ENCODE measurements around the gene MLST8.

Gene MLST8

DNA sequence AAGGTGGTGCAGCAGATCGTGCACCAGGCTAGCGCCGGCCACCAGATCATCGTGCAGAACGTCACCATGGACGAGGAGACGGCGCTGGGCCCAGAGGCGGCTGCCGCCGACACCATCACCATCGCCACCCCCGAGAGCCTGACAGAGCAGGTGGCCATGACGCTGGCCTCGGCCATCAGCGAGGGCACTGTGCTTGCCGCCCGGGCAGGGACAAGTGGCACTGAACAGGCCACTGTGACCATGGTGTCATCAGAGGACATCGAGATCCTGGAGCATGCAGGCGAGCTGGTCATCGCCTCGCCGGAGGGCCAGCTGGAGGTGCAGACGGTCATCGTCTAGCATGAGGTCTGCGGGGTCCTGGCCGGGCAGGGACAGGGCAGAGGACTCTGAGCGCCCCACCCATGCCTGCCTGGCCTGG is 30.0 kb downstream of the MLST8 start:
- DNase-seq (no peak), ATAC-seq (ENCODE audit: insufficient read depth, low read depth) (no peak)
- Histone ChIP-seq H3K9me3 (ENCODE audit: insufficient read depth, low read length, severe bottlenecking) (no peaks in the 10 kb centered on the region), H3K36me3 (ENCODE audit: insufficient read depth, low read length) (peaks cover 84% of the 10 kb centered on the region), H3K79me2 (ENCODE audit: insufficient read depth, low read length) (no peaks in the 10 kb centered on the region), H4K20me1 (ENCODE audit: insufficient read depth, low read length) (peaks cover 43% of the 10 kb centered on the region), H3K9ac (ENCODE audit: low read depth, low read length) (no peak overlapping the region), H3K4me2 (ENCODE audit: insufficient read depth, low read length) (no peak overlapping the region), H3K27me3 (ENCODE audit: insufficient read depth, low read length, poor library complexity) (no peaks in the 10 kb centered on the region), H3K4me1 (ENCODE audit: insufficient read depth, low read length) (no peaks in the 10 kb centered on the region), H2AFZ (ENCODE audit: low read depth, low read length) (no peak overlapping the region), H3K27ac (ENCODE audit: low read length) (no peak overlapping the region), H3K4me3 (ENCODE audit: low read depth in 1 of 2, low read length in 2 of 2) (no peak overlapping the region)
- no peak for TF ChIP-seq EZH2 (IDR thresholded peaks at IDR 0.05; ENCODE audit: borderline replicate concordance, low read depth, low read length, severe bottlenecking)
- TF ChIP-seq CTCF (IDR thresholded peaks at IDR 0.05; ENCODE audit: borderline replicate concordance, extremely low read depth, low read length, poor library complexity, severe bottlenecking): no peak

DNA sequence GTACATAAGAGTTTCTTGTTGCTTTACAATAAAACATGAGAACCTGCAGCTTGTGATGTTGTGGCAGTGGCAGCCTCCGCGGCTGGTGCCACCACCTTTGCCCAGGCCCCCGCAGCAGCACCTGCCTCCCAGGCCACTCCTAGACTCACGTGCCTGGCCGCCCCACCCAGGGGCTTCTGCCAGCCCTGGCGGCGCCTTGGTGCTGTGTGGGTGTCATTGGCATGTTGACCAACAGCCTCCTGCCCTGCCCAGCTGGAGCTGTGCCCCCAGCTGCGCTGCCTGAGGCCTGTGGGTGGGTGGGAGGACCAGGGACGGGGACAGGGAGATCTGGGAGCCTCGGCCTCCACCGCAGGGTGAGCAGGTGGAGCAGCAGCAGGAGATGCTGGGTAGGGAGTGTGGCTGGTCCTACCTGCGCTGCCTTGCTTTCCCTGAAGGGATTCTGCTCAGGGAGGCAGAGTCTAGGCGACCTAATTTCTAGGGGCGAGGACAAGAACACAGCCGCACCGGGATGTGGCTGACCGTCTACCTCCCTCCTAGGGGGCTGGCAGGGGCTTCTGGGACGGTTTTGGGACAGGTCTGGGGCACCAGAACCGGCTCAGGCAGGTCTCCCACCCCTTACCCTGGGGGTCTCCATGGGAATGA is 30.6 kb downstream of the MLST8 start:
- TF ChIP-seq EZH2 (IDR thresholded peaks at IDR 0.05; ENCODE audit: borderline replicate concordance, low read depth, low read length, severe bottlenecking): no peak

DNA sequence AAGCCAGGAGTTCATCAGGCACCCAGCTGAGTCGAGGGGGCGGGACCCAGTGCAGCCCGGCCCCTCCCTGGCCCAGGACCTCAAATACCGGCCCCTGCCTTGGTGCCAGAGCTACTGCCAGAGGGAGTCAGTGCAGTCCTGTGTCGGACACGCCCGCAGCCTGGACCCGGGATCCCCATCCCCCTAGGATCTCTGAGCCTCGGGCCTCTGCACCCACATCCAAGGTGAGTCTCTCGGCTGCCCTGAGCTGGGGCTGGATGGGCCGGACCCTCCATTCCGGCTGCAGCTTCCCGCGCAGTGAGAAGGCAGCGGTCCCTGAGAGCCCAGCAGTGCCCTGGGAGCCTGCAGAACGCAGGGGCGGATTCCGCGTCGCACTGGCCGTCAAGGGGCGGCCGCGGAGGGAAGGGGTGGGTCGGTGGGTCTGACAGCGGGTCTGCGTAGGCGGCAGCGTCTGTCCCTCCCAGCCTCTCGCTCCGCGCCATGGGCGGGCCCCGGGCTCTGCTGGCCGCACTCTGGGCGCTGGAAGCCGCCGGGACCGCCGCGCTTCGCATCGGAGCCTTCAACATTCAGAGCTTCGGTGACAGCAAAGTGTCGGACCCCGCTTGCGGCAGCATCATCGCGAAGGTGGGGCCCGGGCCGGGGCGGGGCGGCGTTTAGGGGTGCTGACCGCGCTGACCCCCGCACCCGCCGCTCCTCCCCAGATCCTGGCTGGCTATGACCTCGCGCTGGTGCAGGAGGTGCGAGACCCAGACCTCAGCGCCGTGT is 31.3 kb downstream of the MLST8 start, which contains the start of gene DNASE1L2:
TSS of gene DNASE1L2 (plus strand) at position 108 of the 765 bp plus-strand sequence. CDS start at position 481, 373 bp downstream.
- Histone ChIP-seq H3K27me3 (ENCODE audit: insufficient read depth, low read length, poor library complexity) (no peaks in the 10 kb centered on the region), H2AFZ (ENCODE audit: low read depth, low read length) (no peak within 1 kb of the TSS), H3K4me2 (ENCODE audit: insufficient read depth, low read length) (no peak within 1 kb of the TSS), H3K4me1 (ENCODE audit: insufficient read depth, low read length) (no peaks in the 10 kb centered on the region), H3K36me3 (ENCODE audit: insufficient read depth, low read length) (peaks cover 71% of the 10 kb centered on the region), H3K79me2 (ENCODE audit: insufficient read depth, low read length) (no peaks in the 10 kb centered on the region), H4K20me1 (ENCODE audit: insufficient read depth, low read length) (peaks cover 32% of the 10 kb centered on the region), H3K9me3 (ENCODE audit: insufficient read depth, low read length, severe bottlenecking) (no peaks in the 10 kb centered on the region), H3K27ac (ENCODE audit: low read length) (no peak within 1 kb of the TSS), H3K9ac (ENCODE audit: low read depth, low read length) (no peak within 1 kb of the TSS), H3K4me3 (ENCODE audit: low read depth in 1 of 2, low read length in 2 of 2) (no peak within 1 kb of the TSS)
- TF ChIP-seq EZH2 (IDR thresholded peaks at IDR 0.05; ENCODE audit: borderline replicate concordance, low read depth, low read length, severe bottlenecking) (no peak), CTCF (IDR thresholded peaks at IDR 0.05; ENCODE audit: borderline replicate concordance, extremely low read depth, low read length, poor library complexity, severe bottlenecking) (no peak)
- ATAC-seq (ENCODE audit: insufficient read depth, low read depth): peak; percentile 18; the same call in 2 of the 3 replicates
- DNase-seq: no peak

More for the DNA sequence above, 30.6 kb downstream of the MLST8 start:
- no peaks in the 10 kb centered on the region for H3K79me2 ChIP-seq (ENCODE audit: insufficient read depth, low read length)
- H2AFZ ChIP-seq (ENCODE audit: low read depth, low read length): no peak overlapping the region
- H3K27me3 ChIP-seq (ENCODE audit: insufficient read depth, low read length, poor library complexity): no peaks in the 10 kb centered on the region
- no peak overlapping the region for H3K4me3 ChIP-seq (ENCODE audit: low read depth in 1 of 2, low read length in 2 of 2)
- no peak overlapping the region for H3K27ac ChIP-seq (ENCODE audit: low read length)
- H3K4me1 ChIP-seq (ENCODE audit: insufficient read depth, low read length): no peaks in the 10 kb centered on the region
- no peak for DNase-seq
- H4K20me1 ChIP-seq (ENCODE audit: insufficient read depth, low read length): peaks cover 39% of the 10 kb centered on the region
- no peak overlapping the region for H3K9ac ChIP-seq (ENCODE audit: low read depth, low read length)
- no peaks in the 10 kb centered on the region for H3K9me3 ChIP-seq (ENCODE audit: insufficient read depth, low read length, severe bottlenecking)
- H3K36me3 ChIP-seq (ENCODE audit: insufficient read depth, low read length): peaks cover 78% of the 10 kb centered on the region
- no peak overlapping the region for H3K4me2 ChIP-seq (ENCODE audit: insufficient read depth, low read length)
- peak; percentile 10; the same call in 2 of the 3 replicates for ATAC-seq (ENCODE audit: insufficient read depth, low read depth)

- Histone ChIP-seq H3K36me3 (ENCODE audit: insufficient read depth, low read length) (peaks cover 67% of the 10 kb centered on the region), H4K20me1 (ENCODE audit: insufficient read depth, low read length) (peaks cover 32% of the 10 kb centered on the region), H3K4me3 (ENCODE audit: low read depth in 1 of 2, low read length in 2 of 2) (no peak overlapping the region), H3K27me3 (ENCODE audit: insufficient read depth, low read length, poor library complexity) (no peaks in the 10 kb centered on the region), H2AFZ (ENCODE audit: low read depth, low read length) (no peak overlapping the region), H3K9ac (ENCODE audit: low read depth, low read length) (no peak overlapping the region), H3K4me1 (ENCODE audit: insufficient read depth, low read length) (no peaks in the 10 kb centered on the region), H3K4me2 (ENCODE audit: insufficient read depth, low read length) (no peak overlapping the region), H3K27ac (ENCODE audit: low read length) (no peak overlapping the region), H3K9me3 (ENCODE audit: insufficient read depth, low read length, severe bottlenecking) (no peaks in the 10 kb centered on the region), H3K79me2 (ENCODE audit: insufficient read depth, low read length) (no peaks in the 10 kb centered on the region)
- DNase-seq (no peak), ATAC-seq (ENCODE audit: insufficient read depth, low read depth) (no peak)
- no peak for TF ChIP-seq CTCF (IDR thresholded peaks at IDR 0.05; ENCODE audit: borderline replicate concordance, extremely low read depth, low read length, poor library complexity, severe bottlenecking)
- no peak for TF ChIP-seq EZH2 (IDR thresholded peaks at IDR 0.05; ENCODE audit: borderline replicate concordance, low read depth, low read length, severe bottlenecking)
Measured at GRCh38 chr16:2237102-2237482, 31.8 kb downstream of the MLST8 start.

All from DND-41 (cell line).